ENCODE results near the gene ZNF814.
"Not testable (repeated sequence)": the region's sequence is repeated elsewhere in the genome, so short reads cannot be mapped to it uniquely, and the experiment has no call there.

Gene ZNF814

DNA sequence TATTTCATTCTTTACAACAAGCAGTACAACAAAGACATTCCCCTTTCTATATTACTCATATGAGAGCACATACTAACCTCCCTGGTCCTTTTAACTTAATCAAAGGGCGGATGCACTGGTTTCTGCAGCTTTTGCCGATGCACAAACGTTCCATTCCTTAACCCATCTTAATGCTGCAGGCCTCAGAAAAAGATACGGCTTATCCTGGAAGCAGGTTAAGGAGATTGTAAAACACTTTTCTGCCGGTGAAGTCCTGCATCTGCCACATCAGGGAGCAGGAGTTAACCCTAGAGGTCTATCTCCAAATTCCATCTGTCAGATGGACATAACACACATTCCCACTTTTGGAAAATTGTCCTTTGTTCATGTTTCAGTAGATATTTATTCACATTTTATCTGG lies 11.5 kb upstream of the ZNF814 start:
- H3K9me3 ChIP-seq (ENCODE audit: insufficient read depth, low read length, severe bottlenecking): no peaks in the 10 kb centered on the region
- no peak overlapping the region for H3K4me3 ChIP-seq (ENCODE audit: low read depth in 1 of 2, low read length in 2 of 2)
- H4K20me1 ChIP-seq (ENCODE audit: insufficient read depth, low read length): no peaks in the 10 kb centered on the region
- H3K4me1 ChIP-seq (ENCODE audit: insufficient read depth, low read length): no peaks in the 10 kb centered on the region
- no peak overlapping the region for H3K27ac ChIP-seq (ENCODE audit: low read length)
- TF ChIP-seq, protein P1, sequence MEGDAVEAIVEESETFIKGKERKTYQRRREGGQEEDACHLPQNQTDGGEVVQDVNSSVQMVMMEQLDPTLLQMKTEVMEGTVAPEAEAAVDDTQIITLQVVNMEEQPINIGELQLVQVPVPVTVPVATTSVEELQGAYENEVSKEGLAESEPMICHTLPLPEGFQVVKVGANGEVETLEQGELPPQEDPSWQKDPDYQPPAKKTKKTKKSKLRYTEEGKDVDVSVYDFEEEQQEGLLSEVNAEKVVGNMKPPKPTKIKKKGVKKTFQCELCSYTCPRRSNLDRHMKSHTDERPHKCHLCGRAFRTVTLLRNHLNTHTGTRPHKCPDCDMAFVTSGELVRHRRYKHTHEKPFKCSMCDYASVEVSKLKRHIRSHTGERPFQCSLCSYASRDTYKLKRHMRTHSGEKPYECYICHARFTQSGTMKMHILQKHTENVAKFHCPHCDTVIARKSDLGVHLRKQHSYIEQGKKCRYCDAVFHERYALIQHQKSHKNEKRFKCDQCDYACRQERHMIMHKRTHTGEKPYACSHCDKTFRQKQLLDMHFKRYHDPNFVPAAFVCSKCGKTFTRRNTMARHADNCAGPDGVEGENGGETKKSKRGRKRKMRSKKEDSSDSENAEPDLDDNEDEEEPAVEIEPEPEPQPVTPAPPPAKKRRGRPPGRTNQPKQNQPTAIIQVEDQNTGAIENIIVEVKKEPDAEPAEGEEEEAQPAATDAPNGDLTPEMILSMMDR (IDR thresholded peaks at IDR 0.05; ENCODE audit: borderline replicate concordance, extremely low read depth, low read length, poor library complexity, severe bottlenecking): no peak
- TF ChIP-seq EZH2 (IDR thresholded peaks at IDR 0.05; ENCODE audit: borderline replicate concordance, low read depth, low read length, severe bottlenecking): no peak
- H2AFZ ChIP-seq (ENCODE audit: low read depth, low read length): no peak overlapping the region
- H3K4me2 ChIP-seq (ENCODE audit: insufficient read depth, low read length): no peak overlapping the region
- H3K79me2 ChIP-seq (ENCODE audit: insufficient read depth, low read length): 0 out of 2 replicates have a peak, but pooled peaks cover 4% of the 10 kb centered on the region
- no peaks in the 10 kb centered on the region for H3K27me3 ChIP-seq (ENCODE audit: insufficient read depth, low read length, poor library complexity)
- ATAC-seq (ENCODE audit: insufficient read depth, low read depth): no peak
- no peak overlapping the region for H3K9ac ChIP-seq (ENCODE audit: low read depth, low read length)
- H3K36me3 ChIP-seq (ENCODE audit: insufficient read depth, low read length): no peaks in the 10 kb centered on the region
- DNase-seq: no peak

DNA sequence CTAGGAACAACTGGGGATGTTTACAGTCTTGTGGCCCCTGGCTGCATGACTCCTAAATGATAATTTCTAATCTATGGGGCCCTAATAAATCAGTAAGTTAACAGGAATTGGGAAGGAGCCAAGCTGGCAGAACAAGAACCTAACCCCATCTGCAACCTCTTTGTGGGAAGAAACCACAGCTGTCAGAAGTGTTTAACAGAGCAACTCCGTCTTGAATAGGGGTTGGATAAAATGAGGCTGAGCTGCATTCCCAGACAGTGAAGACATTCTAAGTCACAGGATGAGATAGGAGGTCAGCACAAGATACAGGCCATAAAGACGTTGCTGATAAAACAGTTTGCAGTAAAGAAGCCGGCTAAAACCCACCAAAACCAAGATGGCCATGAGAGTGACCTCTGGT lies 1.9 kb upstream of the ZNF814 start:
- H3K4me2 ChIP-seq (ENCODE audit: insufficient read depth, low read length); H2AFZ ChIP-seq (ENCODE audit: low read depth, low read length); H4K20me1 ChIP-seq (ENCODE audit: insufficient read depth, low read length); H3K27ac ChIP-seq (ENCODE audit: low read length); H3K4me3 ChIP-seq (ENCODE audit: low read depth in 1 of 2, low read length in 2 of 2); H3K9me3 ChIP-seq (ENCODE audit: insufficient read depth, low read length, severe bottlenecking); H3K9ac ChIP-seq (ENCODE audit: low read depth, low read length); ATAC-seq (ENCODE audit: insufficient read depth, low read depth); DNase-seq; H3K27me3 ChIP-seq (ENCODE audit: insufficient read depth, low read length, poor library complexity): not testable (repeated sequence)
- peaks cover 31% of the 10 kb centered on the region for H3K79me2 ChIP-seq (ENCODE audit: insufficient read depth, low read length)
- peaks cover 12% of the 10 kb centered on the region for H3K36me3 ChIP-seq (ENCODE audit: insufficient read depth, low read length)
- H3K4me1 ChIP-seq (ENCODE audit: insufficient read depth, low read length): peaks cover 27% of the 10 kb centered on the region

DNA sequence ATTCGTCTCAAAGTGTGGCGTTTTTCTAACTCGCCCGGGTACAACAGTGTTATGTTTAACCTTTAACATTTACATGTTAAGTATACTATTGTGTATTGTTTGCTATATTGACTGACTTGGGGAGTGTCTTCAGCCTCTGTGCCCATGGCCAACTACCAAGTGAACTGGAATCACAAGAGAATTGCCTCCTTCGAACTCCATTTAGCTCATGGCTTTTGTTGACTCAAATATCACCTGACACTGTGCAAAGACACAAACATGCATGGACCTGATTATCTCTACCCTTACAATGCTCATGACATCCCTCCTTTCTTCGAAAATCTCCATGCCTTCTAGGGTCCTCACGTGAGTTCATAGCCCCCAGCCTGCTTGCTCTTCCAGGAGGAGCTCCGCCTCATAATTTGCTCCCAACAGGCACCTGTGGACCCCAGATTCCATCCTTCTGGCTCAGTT lies 704 bp downstream of the ZNF814 start:
- DNase-seq (no peak), ATAC-seq (ENCODE audit: insufficient read depth, low read depth) (no peak)
- H3K9me3 ChIP-seq (ENCODE audit: insufficient read depth, low read length, severe bottlenecking): no peaks in the 10 kb centered on the region
- TF ChIP-seq EZH2 (IDR thresholded peaks at IDR 0.05; ENCODE audit: borderline replicate concordance, low read depth, low read length, severe bottlenecking): no peak
- TF ChIP-seq, protein P1 (IDR thresholded peaks at IDR 0.05; ENCODE audit: borderline replicate concordance, extremely low read depth, low read length, poor library complexity, severe bottlenecking): no peak
- peaks cover 7% of the 10 kb centered on the region; the same call in 1 of the 2 replicates for H4K20me1 ChIP-seq (ENCODE audit: insufficient read depth, low read length)
- H3K4me3 ChIP-seq (ENCODE audit: low read depth in 1 of 2, low read length in 2 of 2): peak overlapping the region; percentile 64 to 73; a peak in 3 of 4 replicates
- peaks cover 32% of the 10 kb centered on the region for H3K36me3 ChIP-seq (ENCODE audit: insufficient read depth, low read length)
- H3K27ac ChIP-seq (ENCODE audit: low read length): peak overlapping the region; percentile 75
- no peaks in the 10 kb centered on the region for H3K27me3 ChIP-seq (ENCODE audit: insufficient read depth, low read length, poor library complexity)
- peak overlapping the region; percentile 90 for H3K4me2 ChIP-seq (ENCODE audit: insufficient read depth, low read length)
- H3K79me2 ChIP-seq (ENCODE audit: insufficient read depth, low read length): peaks cover 57% of the 10 kb centered on the region
- peaks cover 40% of the 10 kb centered on the region for H3K4me1 ChIP-seq (ENCODE audit: insufficient read depth, low read length)
- peak overlapping the region; percentile 76 for H3K9ac ChIP-seq (ENCODE audit: low read depth, low read length)
- peak overlapping the region; percentile 84 for H2AFZ ChIP-seq (ENCODE audit: low read depth, low read length)

DNA sequence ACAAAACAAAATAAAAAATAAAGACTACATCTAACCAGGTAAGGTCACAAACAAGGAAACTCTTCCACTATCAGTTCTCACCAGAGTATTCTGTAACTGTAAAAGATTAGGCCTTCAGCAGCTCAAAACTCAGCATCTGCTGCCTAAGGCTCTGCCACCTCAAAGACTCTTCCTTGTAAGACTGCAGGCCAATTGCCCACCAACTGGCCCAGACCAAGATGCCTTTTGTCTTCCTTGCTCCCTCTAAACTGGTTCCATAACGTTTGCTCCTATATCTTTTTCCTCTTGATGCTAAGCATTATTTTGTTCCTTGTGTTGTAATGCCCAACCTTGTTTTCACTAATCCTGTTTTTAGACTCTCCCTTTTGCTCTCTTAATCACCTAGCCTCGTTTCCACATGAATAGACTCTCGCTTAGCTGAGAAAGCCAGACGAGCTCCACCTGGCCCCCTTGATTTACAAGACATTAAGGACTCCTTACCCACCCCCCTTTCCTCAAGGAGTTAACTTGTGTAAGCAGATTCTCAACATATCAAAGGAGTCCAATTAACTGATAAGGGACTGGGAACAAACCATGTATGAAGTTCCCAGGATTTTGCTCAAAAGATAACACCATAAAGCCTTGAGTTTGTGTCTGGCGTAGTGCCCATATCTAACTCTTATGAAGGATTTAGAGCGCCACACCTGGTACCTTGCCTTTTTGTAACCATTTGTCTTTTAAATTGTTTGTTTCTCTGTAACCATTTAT lies 1.5 kb downstream of the ZNF814 start:
- H4K20me1 ChIP-seq (ENCODE audit: insufficient read depth, low read length): peaks cover 7% of the 10 kb centered on the region; the same call in 1 of the 2 replicates
- H3K9me3 ChIP-seq (ENCODE audit: insufficient read depth, low read length, severe bottlenecking): no peaks in the 10 kb centered on the region
- no peak for TF ChIP-seq EZH2 (IDR thresholded peaks at IDR 0.05; ENCODE audit: borderline replicate concordance, low read depth, low read length, severe bottlenecking)
- TF ChIP-seq, protein P1 (IDR thresholded peaks at IDR 0.05; ENCODE audit: borderline replicate concordance, extremely low read depth, low read length, poor library complexity, severe bottlenecking): no peak
- H3K27me3 ChIP-seq (ENCODE audit: insufficient read depth, low read length, poor library complexity): no peaks in the 10 kb centered on the region
- H3K4me2 ChIP-seq (ENCODE audit: insufficient read depth, low read length): peak overlapping the region; percentile 90
- H3K27ac ChIP-seq (ENCODE audit: low read length): peak overlapping the region; percentile 39; the same call in 1 of the 2 replicates
- H2AFZ ChIP-seq (ENCODE audit: low read depth, low read length): no peak overlapping the region
- H3K4me3 ChIP-seq (ENCODE audit: low read depth in 1 of 2, low read length in 2 of 2): peak overlapping the region; percentile 64 to 73
- ATAC-seq (ENCODE audit: insufficient read depth, low read depth) (no peak), DNase-seq (no peak)
- peaks cover 38% of the 10 kb centered on the region for H3K36me3 ChIP-seq (ENCODE audit: insufficient read depth, low read length)
- H3K4me1 ChIP-seq (ENCODE audit: insufficient read depth, low read length): peaks cover 40% of the 10 kb centered on the region
- H3K9ac ChIP-seq (ENCODE audit: low read depth, low read length): peak overlapping the region; percentile 76
- H3K79me2 ChIP-seq (ENCODE audit: insufficient read depth, low read length): peaks cover 65% of the 10 kb centered on the region
